GM18870 (cell line): ENCODE data around the gene FXYD5.
A peak's percentile ranks its signal among the peaks of the same experiment; 100 is the strongest.
"Not testable (repeated sequence)": the region's sequence is repeated elsewhere in the genome, so short reads cannot be mapped to it uniquely, and the experiment has no call there.

Experiments used
- ATAC-seq: cut with Tn5 transposase; IDR thresholded peaks from one replicate; pipeline ENCODE4 v1.9.1; 2021; ENCODE audit warnings: moderate library complexity; ENCODE audit not compliant: unreplicated experiment

Gene FXYD5

DNA sequence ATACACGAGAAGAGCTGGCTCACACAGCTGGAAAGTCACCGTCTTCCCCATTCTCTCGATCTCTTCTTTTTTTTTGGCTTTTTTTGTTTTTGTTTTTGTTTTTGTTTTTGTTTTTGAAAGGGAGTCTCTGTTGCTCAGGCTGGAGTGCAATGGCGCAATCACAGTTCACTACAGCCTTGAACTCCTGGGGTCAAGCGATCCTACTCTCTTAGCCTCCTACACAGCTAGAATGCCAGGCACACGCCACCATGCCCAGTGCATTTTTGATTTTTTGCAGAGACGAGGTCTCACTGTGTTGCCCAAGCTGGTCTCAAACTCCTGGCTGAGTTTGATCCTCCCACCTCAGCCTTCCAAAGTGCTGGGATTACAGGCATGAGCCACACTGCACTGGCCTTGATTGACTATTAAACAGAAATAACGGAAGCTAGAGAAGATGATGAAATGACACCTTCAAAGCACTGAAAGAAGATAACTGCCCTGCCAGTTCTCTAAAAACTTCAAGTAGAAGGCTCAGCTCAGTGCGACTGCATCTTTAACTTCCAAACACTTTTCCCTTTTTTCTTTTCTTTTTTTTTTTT lies 34.9 kb upstream of the FXYD5 start:
- ATAC-seq: no peak

DNA sequence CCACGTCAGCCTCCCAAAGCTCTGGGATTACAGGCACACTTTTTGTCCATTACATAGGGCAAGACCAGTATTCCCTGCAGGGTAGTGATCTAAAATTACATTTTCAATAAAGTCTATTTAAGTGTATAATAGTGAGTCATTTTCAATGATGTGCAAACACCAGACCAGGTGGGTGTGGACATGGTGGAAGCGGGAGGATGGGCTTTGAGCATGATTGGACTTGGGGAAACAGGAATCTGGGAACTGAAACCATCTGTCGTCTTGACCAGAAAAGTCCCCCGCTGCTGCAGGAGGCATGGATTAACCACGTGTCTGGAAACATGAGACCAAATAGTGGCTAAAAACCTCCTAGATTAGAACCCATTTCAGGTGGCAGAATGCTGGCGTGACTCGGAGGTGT lies 34.0 kb upstream of the FXYD5 start:
- no peak for ATAC-seq

DNA sequence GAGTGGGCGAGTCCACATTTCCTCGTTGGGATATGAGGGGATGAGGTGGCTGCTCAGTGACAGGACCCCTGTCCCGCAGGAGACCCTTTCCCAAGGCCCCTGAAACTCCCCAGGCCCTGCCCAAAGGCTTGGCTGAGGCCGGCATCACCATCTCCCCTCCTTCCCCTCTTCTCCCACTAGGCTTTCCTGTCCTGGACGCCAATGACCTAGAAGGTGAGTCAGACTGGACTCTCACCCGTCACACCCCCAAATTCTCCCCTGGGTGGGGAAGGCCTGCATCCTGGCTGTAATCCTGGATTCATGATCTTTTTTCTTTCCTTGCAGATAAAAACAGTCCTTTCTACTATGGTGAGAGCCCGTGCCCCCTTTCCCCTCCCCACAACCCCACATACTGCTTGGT lies 33.6 kb upstream of the FXYD5 start:
- no peak for ATAC-seq

DNA sequence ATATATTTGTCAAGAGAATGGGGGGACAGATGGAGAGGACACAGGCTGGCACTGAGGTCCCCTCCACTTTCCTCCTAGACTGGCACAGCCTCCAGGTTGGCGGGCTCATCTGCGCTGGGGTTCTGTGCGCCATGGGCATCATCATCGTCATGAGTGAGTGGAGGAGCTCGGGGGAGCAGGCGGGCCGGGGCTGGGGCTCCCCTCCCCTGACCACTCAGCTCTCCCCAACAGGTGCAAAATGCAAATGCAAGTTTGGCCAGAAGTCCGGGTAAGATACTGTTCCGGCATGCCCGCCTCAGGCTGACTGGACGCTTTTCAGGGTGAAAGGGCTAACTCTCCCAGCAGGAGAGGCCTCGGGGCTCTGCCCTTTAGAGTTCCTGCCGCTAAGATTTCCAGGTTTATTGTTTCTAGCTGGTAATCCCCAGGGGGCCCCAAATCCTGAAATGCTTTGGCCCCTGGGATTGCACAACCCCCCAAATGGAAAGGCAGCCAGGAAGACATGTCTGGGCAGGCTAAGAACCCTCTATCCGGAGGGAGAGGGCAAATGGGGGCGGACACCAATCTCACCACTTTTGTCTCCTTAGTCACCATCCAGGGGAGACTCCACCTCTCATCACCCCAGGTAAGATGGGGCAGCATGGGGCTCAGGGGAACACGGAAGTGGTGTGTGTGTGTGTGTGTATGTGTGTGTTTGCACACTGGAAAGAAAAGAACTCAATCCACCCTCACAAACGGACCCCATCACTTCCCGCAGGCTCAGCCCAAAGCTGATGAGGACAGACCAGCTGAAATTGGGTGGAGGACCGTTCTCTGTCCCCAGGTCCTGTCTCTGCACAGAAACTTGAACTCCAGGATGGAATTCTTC lies 31.6 kb upstream of the FXYD5 start:
- ATAC-seq: no peak

DNA sequence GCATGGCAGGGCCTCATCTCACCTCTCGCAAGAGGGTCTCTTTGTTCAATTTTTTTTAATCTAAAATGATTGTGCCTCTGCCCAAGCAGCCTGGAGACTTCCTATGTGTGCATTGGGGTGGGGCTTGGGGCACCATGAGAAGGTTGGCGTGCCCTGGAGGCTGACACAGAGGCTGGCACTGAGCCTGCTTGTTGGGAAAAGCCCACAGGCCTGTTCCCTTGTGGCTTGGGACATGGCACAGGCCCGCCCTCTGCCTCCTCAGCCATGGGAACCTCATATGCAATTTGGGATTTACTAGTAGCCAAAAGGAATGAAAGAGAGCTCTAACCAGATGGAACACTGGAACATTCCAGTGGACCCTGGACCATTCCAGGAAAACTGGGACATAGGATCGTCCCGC lies 31.0 kb upstream of the FXYD5 start:
- no peak for ATAC-seq

DNA sequence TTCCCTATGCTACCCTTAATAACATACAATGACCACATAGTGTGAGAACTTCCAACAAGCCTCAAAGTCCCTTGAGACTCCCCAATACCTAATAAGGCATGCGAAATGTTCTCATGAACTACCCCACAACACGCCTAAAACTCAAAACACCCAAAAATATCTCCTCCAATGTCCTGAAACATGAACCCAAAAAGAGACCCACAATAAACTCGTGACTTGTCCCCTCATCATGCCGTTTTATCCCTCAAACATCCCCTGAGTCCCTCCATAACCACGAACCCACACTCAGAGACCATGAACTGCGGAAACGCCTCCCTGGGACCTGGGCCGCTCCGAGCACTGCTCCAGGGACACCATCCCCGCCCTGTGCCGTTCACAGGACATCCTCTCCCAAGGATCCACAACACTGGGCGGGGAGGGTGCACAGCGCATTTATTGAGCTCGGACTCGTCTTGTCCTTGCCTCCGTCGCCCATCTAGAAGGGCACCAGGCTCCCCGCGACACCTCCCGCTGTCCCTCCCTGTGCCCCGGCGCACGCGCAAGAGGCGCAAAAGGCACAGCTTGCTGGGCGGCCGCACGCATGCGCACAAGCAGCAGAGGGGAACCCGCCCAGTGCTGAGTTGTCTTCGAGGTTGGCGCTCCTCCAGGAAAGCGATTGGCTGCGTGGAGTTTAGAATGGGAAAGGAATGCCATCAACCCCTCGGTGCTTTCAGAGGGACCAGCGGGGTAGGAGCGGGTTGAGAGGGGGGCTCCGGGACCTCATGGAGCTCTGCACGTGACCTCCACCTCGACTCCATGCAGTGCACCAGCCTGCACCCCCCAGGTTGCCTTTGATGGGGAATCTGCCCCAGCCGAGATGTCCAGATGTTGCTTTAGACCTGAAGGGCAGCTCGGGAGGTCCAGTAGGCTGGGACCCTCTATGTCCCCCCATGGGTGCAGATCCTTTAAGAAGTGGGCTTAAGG lies 30.2 kb upstream of the FXYD5 start:
- peak; percentile 42 for ATAC-seq

DNA sequence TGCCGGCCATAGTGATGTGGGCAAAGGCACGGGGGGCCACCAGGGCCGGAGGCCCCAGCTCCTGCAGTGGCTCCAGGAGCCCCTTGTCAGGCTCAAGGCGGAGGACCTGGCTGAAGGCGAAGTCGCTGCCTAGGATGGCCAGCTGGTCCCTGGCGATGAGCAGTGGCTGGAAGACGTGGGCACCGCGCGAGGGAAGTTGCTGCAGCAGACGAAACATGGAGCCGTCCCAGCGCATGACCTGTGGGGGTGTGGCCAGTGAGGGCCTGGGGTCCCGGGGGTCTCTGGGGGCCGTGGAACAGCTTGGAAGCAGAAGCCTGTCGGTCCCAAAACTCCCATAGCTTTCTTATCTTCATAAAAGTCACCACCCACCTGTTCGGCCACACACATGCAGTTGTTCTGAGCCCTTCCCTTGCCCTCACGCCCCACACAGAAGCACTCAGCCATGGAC lies 29.2 kb upstream of the FXYD5 start:
- ATAC-seq: no peak

DNA sequence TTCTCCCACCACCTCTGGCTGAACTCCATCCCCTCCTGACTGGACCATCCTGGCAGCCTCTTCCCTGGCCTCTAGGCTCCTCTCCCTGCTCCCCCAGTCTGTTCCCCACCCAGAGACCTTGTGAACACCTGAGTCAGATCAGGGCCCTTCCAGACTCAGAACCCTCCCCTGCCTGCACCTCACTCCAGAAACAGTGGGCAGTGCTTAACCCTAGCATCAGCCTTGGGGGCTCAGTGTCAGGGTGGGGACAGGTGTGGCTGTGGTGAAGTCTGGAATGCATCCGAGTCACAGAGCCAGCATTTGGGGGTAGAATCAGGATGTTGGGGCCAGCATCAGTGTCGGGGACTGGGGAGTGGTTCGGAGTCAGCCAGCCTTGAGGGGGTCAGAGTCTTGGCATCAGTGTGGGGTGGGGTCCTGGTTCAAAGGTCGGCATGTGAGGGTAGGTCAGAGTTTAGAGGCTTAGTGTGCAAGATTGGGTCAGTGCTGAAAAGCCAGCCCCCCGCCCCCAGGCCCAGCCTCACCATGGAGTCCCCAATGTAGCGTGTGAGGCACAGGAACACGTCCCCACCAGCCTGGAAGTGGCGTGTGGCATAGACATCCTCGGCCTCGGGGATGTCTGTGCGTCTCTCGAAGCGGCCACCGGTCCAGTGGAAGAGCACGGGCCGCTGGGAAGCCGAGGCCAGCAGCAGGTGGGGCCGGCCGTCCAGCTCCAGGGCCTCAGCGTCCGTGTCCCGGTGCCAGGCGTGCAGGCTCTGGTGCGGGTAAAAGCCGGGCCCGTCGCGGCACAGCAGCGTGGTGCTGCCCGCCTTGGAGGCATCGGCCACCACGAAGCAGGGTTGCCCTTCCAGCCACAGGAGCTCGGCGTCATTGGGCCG lies 28.5 kb upstream of the FXYD5 start:
- no peak for ATAC-seq

DNA sequence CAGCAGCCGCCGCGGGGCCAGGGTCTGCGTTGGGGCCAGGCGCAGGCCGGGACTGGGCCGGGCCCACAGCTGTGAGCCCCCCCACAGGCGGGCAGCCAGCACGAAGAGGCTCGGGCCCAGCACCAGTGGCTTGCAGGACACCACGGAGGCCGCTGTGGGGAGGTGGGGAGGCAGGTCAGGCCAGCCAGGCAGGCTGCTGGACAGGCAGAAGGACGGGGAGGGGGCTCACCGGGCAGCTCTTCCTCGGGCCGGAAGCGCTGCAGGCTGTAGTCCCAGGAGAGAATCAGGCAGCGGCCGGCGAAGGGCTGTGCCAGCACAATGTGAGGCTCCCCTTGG lies 27.9 kb upstream of the FXYD5 start:
- ATAC-seq: no peak

DNA sequence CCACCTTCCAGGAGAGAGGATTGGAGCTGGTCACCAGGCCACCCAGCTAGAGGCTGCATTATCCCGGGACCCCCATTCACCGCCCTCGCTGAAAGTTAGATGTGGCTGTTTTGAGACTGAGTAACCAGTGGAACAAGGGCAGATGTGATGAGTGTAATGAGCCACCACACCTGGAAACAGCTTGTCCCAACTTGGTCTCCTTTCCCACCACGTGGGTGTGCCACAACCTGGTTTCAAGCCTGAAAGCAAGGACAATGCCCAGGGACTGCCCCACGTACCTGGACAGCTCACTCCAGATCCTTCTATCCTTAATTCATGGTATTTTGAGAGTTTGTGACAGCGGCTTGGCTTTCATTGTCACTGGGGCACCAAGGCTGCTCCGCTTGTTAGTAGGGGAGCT lies 26.7 kb upstream of the FXYD5 start:
- no peak for ATAC-seq

DNA sequence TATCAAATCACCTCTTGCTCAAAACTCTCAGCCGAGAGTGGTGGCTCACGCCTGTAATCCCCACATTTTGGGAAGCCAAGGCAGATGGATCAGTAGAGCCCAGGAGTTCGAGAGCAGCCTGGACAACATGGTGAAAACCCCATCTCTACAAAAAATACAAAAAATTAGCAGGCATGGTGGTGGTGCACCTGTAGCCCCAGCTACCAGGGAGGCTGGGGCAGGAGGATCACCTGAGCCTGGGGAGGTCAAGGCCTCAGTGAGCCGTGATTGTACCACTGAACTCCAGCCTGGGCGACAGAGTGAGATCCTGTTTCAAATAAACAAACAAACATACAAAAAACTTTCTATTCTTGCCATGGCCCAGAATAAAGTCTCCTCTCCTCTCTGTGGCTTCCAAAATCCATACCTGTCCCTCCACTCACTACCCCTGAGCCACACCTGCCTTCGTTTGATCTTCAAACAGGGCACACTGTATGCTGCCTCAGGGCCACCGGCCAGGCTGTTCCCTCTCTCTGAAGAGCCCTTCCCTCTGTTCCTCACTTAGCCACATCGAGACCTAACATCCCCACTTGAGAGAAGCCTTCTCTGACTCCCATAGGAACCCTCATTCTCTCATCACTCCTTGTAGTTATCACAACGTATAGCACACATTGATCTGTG lies 26.0 kb upstream of the FXYD5 start:
- ATAC-seq: no peak

DNA sequence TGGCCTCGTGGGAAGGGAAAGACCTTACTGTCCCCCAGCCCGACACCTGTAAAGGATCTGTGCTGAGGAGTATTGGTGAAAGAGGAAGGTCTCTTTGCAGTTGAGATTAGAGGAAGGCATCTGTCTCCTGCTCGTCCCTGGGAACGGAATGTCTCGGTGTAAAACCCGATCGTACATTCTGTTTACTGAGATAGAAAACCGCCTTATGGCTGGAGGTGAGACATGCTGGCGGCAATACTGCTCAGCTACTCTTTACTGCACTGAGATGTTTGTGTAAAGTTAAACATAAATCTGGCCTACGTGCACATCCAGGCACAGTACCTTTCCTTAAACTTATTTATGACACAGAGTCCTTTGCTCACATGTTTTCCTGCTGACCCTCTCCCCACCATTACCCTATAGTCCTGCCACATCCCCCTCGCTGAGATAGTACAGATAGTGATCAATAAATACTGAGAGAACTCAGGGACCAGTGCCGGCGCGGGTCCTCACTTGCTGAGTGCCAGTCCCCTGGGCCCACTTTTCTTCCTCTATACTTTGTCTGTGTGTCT lies 24.7 kb upstream of the FXYD5 start:
- not testable (repeated sequence) for ATAC-seq

DNA sequence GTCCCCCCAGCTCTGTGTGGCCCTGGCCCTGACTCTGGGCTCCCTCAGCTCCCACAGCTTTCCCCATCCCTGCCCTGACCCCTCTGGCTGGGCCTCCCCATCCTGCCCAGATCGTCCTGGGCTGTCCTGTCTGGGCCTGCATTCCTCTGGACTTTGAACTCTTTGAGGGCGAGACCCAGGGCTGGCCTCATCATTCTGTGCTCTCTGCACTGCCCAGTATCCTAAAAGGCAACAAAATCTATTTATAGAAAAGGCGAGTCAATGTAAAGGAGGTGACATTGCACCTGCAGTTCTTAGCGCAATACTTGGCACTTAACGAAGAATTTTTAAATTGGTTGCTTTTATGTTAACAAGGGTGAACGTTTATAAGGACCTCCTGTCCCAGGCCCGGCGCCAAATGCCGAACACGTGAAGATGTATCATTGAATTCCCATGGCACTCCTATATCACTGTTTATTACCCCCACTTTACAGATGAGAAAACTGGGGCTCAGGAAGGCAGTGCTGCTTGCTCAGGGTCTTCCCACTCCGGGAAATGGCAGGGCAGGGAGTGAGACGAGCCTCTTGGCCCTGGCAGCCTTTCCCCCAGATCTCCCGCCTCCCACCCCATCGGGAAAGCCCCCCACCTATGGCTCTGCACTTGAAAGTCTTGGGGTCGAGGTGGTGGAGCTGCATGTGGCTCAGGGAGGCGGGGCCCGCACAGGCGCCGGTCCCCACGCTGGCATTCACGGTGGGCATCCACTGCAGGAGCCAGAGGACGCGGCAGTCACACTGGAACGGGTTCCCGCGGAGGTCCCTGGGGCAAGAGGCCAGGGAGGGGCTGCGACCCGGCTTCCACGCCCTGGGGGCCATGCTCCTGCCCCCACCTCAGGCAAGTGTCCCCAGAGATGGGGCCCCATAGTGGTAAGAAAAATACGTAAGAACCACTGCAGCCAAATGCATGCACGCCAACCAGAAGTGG lies 23.5 kb upstream of the FXYD5 start:
- ATAC-seq: no peak

DNA sequence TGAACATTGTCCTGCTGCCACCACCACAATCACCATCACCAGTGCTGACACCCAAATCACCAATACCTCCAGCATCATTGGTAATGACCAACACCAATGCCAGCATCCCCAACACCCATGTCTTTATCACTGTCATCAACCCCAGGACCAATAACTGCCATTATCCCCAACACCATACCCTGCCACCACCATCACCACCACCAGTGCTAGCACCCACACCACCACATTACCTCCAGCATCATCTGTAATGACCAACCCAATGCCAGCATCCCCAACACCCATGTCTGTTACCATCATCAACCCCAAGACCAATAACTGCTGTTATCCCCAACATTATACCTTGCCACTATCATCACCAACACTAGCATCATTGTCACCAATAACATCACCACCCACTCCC lies 22.3 kb upstream of the FXYD5 start:
- ATAC-seq: no peak

DNA sequence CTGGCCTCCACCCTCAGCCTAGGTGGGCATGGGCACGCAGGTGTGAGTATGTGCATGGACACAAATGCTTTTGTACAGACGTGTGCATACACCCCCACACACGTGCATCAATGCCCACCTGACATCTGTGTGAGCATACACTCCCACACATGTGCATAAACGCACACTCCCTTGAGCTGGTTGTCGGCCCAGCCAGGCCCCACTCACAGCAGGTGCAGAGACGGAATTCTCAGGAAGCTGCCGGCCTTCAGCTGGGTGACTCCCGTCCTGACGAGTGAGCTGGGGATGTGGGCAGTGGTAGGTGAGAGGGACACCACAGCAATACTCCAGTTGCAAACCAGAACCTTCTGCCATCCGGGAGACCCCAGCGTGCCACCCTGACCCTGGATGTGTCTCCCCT lies 20.7 kb upstream of the FXYD5 start:
- ATAC-seq: no peak

DNA sequence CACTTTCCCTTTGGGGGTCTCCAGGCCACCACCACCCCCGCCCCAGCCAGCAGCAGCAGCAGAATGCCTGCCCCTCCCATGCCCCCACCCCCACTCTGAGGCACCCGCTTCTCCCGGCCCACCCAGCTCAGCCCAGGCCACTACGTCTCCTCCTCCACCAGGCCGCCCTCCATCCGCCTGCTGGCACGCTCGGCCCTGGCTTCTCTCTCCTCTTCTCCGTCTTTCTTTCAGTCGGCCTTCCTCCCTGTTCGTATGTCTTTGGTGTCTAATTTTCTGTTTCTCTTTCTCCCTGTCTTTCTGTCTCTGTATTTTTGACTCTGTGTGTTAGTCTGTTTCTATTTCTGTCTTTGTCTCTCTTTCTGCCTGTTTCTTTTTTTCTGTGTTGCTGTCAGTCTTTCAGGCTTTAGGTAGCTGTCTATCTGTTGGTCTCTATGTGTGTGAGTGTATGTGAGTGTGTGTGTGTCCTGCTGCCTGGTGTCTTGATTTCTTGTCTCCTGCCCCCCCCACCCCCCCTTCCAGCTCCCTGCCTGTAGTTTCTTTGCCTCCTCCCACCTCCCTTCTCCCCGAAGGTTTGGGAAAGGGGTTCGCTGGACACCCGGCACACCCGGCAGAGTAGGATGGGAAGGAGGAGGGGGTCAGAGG lies 19.8 kb upstream of the FXYD5 start, which contains the start of gene LGI4:
Gene LGI4 (minus strand): TSS at position 459 of the 642 bp plus-strand sequence. CDS start 379 bp downstream, at position 80.
- no peak for ATAC-seq

DNA sequence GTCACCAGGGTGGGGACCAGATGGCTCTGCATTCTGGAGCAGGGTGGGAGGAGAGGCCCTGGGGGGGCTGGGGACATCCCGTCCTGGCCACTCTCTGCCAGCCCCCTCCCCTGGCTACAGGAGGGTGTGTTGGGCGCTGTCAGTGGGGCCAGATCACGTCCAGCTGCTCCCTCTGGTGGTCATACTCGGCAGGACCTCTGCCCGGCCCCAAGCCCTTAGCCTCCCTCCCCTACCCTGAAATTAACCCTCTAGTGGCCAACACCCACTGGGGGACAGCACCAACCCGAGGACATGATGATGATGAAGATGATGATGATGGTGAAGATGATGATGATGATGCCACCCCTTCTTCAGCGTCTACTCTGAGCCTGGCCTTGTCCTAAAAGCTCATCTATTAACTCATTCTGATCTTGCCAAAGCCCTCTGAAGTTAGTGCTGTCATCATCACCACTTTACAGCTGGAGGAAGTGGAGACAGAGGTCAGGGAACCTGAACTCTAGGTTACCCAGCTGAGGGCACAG lies 19.1 kb upstream of the FXYD5 start:
- no peak for ATAC-seq

DNA sequence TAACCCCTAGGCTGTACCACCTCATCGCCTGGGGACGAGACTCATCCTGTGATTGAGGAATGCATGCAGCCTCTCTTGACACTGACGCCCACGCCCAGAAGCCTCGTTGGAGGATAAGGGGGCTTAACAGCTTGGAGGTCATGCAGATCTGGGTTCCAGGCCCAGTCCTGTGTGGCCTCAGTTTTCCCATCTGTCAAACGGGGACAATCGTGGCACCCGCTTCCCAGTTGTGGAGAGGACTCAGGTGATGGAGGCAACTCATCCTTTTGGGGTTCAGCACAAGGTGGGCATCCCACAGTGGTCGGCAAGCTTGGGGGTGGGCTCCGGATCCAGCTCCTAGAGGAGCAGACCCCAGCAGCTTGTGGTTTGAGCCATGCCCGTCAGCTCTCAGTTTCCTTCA lies 18.3 kb upstream of the FXYD5 start:
- no peak for ATAC-seq
